ENCODE results near the gene KCNJ6. TPM values are rescaled to one million over a fixed set of nuclear protein-coding genes. Genes with fewer than 3 reads are reported as not detected.

The KCNJ6 gene
- total RNA-seq, 1 experiment from 2014 or later = not detected

DNA sequence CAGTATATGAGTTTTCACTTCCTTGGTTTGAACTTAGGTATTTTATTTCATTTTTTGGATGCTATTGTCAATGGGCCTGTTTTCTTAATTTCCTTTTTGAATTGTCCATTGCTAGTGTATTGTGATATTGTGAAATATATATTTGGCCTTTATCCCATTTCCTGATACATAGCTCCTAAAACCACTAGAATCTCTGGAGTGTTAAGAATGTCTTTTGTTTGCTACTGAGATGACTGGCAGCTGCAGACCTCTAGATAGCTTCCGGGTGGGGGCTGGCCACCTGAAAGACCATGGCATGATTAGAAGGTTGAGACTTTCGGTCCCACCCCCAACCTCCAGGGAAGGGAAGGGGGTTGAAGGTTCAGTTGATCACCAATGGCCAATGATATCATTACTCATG lies 245.4 kb downstream of the KCNJ6 start:
- no peaks in the 10 kb centered on the region for H3K9me3 ChIP-seq (ENCODE audit: low read depth, low read length, poor library complexity, severe bottlenecking)
- H3K4me1 ChIP-seq (ENCODE audit: insufficient read depth, low read length, poor library complexity, severe bottlenecking) = no peaks in the 10 kb centered on the region
- H3K36me3 ChIP-seq (ENCODE audit: insufficient read depth, low read length, poor library complexity, severe bottlenecking) = no peaks in the 10 kb centered on the region
- no TSS peak for BruUV-seq (replicated peaks)
- CTCF ChIA-PET = no interaction called here
- H3K4me3 ChIP-seq (ENCODE audit: low read depth, low read length, poor library complexity, severe bottlenecking) = no peak overlapping the region
- POLR2A ChIA-PET (ENCODE audit: low non-redundant PET) = no interaction called here
- intact Hi-C loops (cut with micrococcal nuclease; ENCODE audit: unreplicated experiment) = no loop called here
- H3K27me3 ChIP-seq (replicated peaks; ENCODE audit: insufficient read depth, low read depth, low read length, poor library complexity) = peaks cover 34% of the 10 kb centered on the region
- TF ChIP-seq EZH2 (IDR thresholded peaks at IDR 0.05; ENCODE audit: borderline replicate concordance, low read depth, low read length, poor library complexity, severe bottlenecking) = no peak
- TF ChIP-seq CTCF (conservative IDR thresholded peaks at IDR 0.05; ENCODE audit: low read depth, low read length) = no peak
- H3K27ac ChIP-seq (ENCODE audit: low read depth, low read length, poor library complexity, severe bottlenecking) = no peak overlapping the region
- no peak for DNase-seq (ENCODE audit: low spot score)

DNA sequence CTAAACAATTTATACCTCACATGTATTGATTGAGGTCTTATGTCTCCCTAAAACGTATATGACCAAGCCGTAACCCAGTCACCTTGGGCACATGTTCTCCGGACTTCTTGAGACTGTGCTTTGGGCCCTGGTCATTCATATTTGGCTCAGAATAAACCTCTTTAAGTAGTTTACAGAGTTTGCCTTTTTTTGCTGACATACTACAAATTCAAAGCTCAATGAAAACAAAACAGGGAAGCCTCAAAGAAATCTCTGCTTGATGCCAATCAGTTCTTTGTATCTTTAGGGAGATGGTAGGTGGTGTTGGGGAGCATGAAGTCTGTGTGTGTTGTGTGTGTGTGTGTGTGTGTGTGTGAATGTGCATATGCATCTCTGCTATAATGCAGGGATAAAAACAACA lies 247.0 kb downstream of the KCNJ6 start:
- no peak for TF ChIP-seq CTCF (conservative IDR thresholded peaks at IDR 0.05; ENCODE audit: low read depth, low read length)
- TF ChIP-seq EZH2 (IDR thresholded peaks at IDR 0.05; ENCODE audit: borderline replicate concordance, low read depth, low read length, poor library complexity, severe bottlenecking) = no peak
- Histone ChIP-seq H3K27ac (ENCODE audit: low read depth, low read length, poor library complexity, severe bottlenecking) (no peak overlapping the region), H3K36me3 (ENCODE audit: insufficient read depth, low read length, poor library complexity, severe bottlenecking) (no peaks in the 10 kb centered on the region), H3K9me3 (ENCODE audit: low read depth, low read length, poor library complexity, severe bottlenecking) (no peaks in the 10 kb centered on the region), H3K4me3 (ENCODE audit: low read depth, low read length, poor library complexity, severe bottlenecking) (no peak overlapping the region), H3K27me3 (replicated peaks; ENCODE audit: insufficient read depth, low read depth, low read length, poor library complexity) (peaks cover 26% of the 10 kb centered on the region), H3K4me1 (ENCODE audit: insufficient read depth, low read length, poor library complexity, severe bottlenecking) (no peaks in the 10 kb centered on the region)
- POLR2A ChIA-PET (ENCODE audit: low non-redundant PET) = no interaction called here
- intact Hi-C loops (cut with micrococcal nuclease; ENCODE audit: unreplicated experiment) = no loop called here
- CTCF ChIA-PET = no interaction called here
- BruUV-seq (replicated peaks) = no TSS peak
- no peak for DNase-seq (ENCODE audit: low spot score)

DNA sequence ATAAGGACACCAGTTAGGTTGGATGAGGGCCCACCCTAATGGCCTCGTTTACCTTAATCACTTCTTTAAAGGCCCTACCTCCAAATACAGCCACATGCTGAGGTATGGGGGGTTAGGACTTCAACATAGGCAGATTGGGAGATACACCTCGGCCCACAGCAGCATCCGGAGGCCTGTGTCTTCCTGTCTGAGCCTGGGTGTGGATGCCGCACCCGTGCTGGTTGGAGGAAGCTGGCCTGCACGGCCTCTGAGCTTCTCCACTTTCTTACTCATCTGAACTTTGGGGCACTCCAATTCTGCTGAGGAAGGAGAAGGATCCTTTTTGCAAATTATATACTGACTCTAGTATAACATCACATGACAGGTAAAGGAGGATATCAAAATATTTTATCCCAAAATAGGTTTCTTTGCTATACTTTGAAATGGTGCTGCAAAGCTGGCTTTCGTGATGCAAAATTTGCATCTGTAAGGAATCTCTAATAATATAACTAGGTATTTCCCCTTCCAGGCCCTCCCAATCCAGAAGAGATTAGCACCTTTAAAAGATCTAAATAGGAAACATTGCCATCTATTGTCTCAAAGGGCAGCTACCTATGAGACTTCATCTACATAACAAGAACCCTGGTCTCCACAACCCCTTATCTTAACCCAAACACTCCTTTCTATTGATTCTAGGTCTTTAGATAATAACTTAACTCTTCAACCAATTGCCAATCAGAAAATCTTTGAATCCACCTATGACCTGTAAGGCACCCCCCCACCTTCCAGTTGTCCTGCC lies 247.6 kb downstream of the KCNJ6 start:
- Histone ChIP-seq H3K4me1 (ENCODE audit: insufficient read depth, low read length, poor library complexity, severe bottlenecking) (no peaks in the 10 kb centered on the region), H3K27ac (ENCODE audit: low read depth, low read length, poor library complexity, severe bottlenecking) (no peak overlapping the region), H3K9me3 (ENCODE audit: low read depth, low read length, poor library complexity, severe bottlenecking) (no peaks in the 10 kb centered on the region), H3K36me3 (ENCODE audit: insufficient read depth, low read length, poor library complexity, severe bottlenecking) (no peaks in the 10 kb centered on the region), H3K27me3 (replicated peaks; ENCODE audit: insufficient read depth, low read depth, low read length, poor library complexity) (peaks cover 20% of the 10 kb centered on the region), H3K4me3 (ENCODE audit: low read depth, low read length, poor library complexity, severe bottlenecking) (no peak overlapping the region)
- no peak for DNase-seq (ENCODE audit: low spot score)
- intact Hi-C loops (cut with micrococcal nuclease; ENCODE audit: unreplicated experiment) = no loop called here
- POLR2A ChIA-PET (ENCODE audit: low non-redundant PET) = no interaction called here
- no peak for TF ChIP-seq EZH2 (IDR thresholded peaks at IDR 0.05; ENCODE audit: borderline replicate concordance, low read depth, low read length, poor library complexity, severe bottlenecking)
- no peak for TF ChIP-seq CTCF (conservative IDR thresholded peaks at IDR 0.05; ENCODE audit: low read depth, low read length)
- no TSS peak for BruUV-seq (replicated peaks)
- CTCF ChIA-PET = no interaction called here

Measured in A673 (cell line).